OCI-LY3 (cell line): ENCODE results near the gene ZBTB5.

Experiments
- EZH2phosphoT487 ChIP-seq: fragments of 200-600 bp; shearing (Covaris generic); IDR thresholded peaks from 2 replicates; pipeline ENCODE4 v1.6.1; 2018; ENCODE audit warnings: antibody characterized with exemption, mixed run types, low read depth
- TF ChIP-seq, protein P1 (sequence below): fragments of 200-600, 300-600 bp; sonication (generic); IDR thresholded peaks from 2 replicates; pipeline ENCODE4 v1.5.1; 2014; ENCODE audit warnings: antibody characterized with exemption, low read length, low read depth

GRCh38 chr9:37424686-37425297 is 40.5 kb downstream of the ZBTB5 start:
- TF ChIP-seq, protein P1, sequence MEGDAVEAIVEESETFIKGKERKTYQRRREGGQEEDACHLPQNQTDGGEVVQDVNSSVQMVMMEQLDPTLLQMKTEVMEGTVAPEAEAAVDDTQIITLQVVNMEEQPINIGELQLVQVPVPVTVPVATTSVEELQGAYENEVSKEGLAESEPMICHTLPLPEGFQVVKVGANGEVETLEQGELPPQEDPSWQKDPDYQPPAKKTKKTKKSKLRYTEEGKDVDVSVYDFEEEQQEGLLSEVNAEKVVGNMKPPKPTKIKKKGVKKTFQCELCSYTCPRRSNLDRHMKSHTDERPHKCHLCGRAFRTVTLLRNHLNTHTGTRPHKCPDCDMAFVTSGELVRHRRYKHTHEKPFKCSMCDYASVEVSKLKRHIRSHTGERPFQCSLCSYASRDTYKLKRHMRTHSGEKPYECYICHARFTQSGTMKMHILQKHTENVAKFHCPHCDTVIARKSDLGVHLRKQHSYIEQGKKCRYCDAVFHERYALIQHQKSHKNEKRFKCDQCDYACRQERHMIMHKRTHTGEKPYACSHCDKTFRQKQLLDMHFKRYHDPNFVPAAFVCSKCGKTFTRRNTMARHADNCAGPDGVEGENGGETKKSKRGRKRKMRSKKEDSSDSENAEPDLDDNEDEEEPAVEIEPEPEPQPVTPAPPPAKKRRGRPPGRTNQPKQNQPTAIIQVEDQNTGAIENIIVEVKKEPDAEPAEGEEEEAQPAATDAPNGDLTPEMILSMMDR: no peak
- TF ChIP-seq EZH2phosphoT487: no peak
